GM11168 (cell line): ENCODE measurements around the gene IL11.

Source experiments
- in situ Hi-C: fragments of 300-500 bp; cut with MboI; formaldehyde crosslinking; loops from one replicate; pipeline ENCODE4 v1.12.0; 2022; ENCODE audit warnings: low sequenced_read_pairs; ENCODE audit not compliant: unreplicated experiment

Gene IL11

DNA sequence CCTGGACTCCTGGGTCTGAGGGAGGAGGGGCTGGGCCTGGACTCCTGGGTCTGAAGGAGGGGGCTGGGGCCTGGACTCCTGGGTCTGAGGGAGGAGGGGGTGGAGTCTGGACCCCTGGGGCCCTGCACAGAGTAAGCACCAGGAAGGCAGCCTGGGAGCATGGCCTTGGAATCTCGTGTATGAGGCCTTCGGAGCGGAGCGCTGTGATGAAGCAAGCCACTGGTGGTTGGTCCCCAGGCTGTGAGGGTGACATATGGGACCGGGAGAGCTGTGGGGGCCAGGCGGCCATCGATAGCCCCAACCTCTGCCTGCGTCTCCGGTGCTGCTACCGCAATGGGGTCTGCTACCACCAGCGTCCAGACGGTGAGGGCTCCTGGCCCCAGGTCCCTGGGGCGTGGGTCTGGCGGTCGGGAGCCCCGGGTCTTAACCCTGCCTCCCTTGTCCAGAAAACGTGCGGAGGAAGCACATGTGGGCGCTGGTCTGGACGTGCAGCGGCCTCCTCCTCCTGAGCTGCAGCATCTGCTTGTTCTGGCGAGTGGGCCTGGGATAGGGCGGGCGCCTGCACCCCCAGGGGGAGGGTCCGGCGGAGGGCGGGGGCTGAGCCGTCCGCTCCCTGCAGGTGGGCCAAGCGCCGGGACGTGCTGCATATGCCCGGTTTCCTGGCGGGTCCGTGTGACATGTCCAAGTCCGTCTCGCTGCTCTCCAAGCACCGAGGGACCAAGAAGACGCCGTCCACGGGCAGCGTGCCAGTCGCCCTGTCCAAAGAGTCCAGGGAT lies 7.3 kb upstream of the IL11 start:
- in situ Hi-C loops, result loop anchor here (5.0 kb wide), 1 partner anchor 35 kb away; no protein-coding TSS in a partner anchor

- in situ Hi-C loops, result loop anchor here (5.0 kb wide), 1 partner anchor 34 kb away; no protein-coding TSS in a partner anchor
Measured at GRCh38 chr19:55376241-55376933, 6.1 kb upstream of the IL11 start, which contains the start of gene TMEM190. Gene TMEM190 (plus strand): TSS chr19:55376826. CDS start chr19:55376854, 28 bp downstream.

DNA sequence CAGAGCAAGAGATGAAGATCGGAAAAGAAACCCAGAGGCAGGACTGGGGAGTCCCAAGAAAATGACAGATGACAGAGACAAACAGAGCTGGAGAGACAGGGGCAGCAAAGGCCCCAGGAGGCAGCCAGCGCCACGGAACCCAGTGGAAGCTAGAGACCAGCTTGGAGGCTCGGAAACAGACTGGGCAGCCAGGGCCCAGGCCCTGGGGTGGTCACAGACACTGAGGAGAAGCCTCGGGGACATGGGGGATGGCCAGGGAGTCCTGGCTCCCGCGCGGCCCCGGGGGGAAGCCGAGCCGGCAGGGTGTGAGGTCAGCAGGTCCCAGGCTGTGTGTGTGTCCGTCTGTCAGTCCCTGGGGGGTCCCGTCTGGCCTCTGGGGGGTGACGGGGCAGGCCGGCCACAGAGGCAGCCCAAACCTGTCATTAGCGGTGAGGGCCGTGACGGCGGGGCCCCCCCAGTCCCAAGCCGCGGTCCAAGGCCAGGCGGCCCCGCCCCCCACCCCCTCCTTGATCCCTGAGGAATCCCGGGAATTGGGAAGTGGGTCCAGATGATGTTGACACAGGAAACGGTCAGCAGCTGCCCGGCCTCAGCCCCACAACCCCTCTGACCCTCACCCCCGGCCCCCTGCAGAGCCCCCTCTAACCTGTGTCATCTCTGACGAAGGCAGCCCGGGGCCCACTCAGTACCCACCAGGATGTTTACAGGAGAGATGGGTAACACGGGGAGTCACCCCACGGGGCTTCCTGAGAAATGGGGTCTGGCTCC lies 3.9 kb upstream of the IL11 start:
- in situ Hi-C loops, result no loop called here

GRCh38 chr19:55373306-55373992 lies 3.2 kb upstream of the IL11 start:
- in situ Hi-C loops, result no loop called here

GRCh38 chr19:55372316-55373081 lies 2.2 kb upstream of the IL11 start:
- in situ Hi-C loops, result no loop called here

DNA sequence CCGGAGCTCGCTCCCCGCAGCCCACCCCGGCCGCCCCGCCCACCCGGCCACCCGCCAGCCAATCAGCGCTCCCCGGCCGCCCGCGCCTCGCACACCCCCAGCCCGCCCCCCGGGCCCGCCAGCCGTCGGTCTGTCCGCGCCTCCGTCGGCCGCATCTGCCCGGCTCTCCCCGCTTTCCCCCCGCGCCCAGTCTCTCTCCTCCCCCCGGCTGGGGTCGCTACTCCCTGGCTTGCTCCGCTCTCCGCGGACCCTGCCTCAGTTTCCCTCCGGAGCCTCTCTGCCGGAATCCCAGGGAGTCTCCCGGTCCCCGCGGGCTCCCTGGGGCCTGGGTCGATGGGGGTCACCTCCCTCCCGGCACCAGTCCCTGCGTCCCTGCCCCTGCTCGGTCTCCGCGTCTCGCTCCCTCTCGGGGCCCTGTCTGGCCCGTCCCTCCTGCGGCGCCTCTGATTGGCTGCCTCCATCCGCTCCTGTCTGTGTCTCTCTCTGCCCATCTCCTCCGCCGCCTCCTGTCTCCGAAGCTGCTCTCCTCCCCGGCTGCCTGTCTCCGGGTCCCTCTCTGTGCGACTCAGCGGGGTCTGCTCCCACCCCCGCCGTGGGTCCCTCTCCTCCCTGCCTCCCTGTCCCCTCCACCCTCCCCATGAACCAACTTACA lies 484 bp downstream of the IL11 start:
- in situ Hi-C loops, result no loop called here

DNA sequence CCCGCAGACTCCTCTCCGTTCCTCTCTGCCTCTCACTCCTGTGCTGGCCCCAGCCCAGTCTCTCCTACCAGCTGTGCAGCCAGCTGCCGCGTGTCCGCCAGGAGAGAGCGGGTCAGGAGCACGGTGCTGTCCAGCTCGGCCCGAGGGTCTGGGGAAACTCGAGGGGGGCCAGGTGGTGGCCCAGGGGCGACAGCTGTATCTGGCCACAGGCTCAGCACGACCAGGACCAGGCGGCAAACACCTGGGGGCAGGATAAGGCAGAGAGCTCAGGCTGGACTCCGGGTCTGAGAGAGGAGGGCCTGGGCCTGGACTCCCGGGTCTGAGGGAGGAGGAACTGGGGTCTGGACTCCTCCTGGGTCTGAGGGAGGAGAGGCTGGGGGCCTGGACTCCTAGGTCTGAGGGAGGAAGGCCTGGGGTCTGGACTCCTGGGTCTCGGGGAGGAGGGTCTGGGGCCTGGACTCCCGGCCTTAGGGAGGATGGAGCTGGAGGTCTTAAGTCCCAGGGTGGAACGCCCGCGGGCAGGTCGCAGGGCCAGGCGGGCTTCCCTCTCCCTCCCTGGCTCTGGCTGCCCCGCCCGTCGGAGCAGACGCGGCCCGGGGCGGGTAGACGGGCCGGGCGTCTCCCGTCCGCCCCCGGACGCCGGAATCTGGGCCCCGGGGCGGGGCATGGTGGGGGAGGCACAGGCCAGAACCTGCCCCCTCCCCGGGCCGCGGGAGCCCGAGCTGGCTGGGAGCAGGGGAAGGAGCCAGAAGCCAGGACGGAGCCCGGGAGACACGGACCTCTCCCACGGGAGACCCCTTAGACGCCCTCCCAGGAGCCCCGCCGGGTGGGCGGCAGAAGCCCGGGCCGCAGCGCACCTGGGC lies 1.3 kb downstream of the IL11 start:
- in situ Hi-C loops, result no loop called here

DNA sequence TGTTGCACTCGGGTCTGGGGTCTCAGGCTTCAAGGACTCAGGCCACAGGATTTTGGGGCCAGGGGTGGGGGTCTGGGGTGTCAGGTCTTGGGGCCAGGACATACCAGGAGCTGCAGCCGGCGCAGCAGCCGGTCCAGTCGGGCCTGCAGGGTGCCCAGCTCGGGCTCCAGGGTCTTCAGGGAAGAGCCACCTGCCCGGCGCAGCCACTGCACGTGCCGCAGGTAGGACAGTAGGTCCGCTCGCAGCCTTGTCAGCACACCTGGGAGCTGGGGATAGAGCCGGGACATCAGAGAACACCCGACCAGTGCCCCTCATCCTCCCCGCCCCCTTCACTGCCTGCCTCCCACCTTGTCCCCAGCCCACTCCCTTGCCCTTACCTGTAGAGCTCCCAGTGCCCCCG lies 2.2 kb downstream of the IL11 start:
- in situ Hi-C loops, result no loop called here

DNA sequence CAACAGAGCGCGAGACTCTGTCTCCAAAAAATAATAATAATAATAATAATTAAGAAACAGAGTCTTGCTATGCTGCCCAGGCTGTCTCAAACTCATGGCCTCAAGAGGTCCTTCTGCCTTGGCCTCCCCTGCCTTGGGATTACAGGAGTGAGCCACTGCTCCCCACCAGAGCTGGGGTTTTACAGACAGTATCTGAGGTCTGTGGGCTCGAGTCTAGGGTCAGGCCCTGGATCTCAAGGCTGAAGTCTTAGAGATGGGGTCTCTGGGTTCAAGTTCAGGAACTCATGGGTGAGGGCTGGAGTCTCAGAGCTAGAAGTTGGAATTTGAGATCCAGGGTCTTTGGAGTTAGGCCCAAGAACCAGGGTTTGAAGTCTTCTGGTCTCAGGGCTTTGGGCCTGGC lies 3.5 kb downstream of the IL11 start:
- in situ Hi-C loops, result no loop called here

DNA sequence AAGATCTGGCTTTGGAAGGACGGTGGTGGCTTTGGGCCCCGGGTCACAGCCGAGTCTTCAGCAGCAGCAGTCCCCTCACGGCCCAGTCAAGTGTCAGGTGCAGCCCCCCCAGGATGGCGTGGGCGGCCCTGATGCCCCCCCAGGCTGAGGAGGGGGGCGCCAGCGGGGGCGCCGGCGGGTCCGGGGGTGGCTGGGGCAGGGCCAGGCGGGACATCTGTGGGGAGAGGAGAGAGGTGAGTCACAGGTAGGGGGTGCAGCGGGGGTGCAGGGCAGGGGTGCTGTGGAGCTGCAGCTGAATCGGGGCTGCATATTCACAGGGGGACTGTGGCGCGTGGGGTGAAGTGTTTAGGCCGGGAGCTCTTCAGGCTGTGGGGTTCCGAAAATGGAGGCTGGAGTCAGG lies 4.3 kb downstream of the IL11 start:
- in situ Hi-C loops, result no loop called here

GRCh38 chr19:55365245-55365644 lies 5.0 kb downstream of the IL11 start:
- in situ Hi-C loops, result no loop called here

GRCh38 chr19:55362990-55363716 lies 7.1 kb downstream of the IL11 start, which contains the start of gene GARIN5B:
Gene GARIN5B (minus strand): TSS chr19:55363260. CDS start chr19:55363066, 194 bp downstream.
- in situ Hi-C loops, result no loop called here

DNA sequence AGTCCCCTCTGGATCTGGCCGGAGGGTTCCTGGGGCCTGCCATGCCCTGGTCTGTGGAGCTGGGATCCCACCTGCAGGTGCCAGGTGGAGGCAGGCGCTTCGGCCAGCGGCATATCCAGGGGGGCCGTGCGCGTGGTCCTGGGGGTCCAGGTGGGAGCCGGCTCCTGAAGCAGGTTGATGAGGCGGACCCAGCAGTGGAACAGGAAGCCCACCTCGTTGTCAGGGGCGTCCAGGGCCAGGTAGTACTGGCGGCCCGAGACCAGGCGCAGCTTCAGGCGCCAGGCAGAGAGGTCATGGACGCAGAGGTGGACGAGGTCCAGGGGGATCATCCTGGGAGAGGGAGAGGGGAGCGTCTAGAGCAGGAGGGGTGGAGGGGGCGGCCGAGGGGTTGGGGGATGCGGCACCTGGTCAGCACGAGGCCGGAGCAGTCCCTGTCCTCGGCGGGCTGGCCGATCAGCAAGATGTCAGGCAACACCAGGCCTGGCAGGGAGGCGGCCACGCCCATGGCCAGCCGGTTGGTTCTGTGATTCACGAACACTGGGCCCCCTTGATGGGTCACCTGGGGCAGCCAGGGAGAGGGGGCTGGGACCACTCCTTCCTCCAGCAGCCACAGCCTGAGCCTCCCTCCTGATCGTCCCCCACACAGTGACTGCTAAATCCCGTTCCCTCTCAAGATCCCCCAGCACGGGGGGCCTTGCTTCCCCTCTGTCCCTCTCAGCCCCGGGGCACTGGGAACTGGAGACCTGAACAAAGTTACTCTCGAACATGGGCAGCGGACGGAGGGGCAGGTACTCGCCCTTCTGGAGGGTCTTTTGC lies 7.9 kb downstream of the IL11 start:
- in situ Hi-C loops, result no loop called here

GRCh38 chr19:55360902-55361301 lies 9.4 kb downstream of the IL11 start:
- in situ Hi-C loops, result no loop called here

DNA sequence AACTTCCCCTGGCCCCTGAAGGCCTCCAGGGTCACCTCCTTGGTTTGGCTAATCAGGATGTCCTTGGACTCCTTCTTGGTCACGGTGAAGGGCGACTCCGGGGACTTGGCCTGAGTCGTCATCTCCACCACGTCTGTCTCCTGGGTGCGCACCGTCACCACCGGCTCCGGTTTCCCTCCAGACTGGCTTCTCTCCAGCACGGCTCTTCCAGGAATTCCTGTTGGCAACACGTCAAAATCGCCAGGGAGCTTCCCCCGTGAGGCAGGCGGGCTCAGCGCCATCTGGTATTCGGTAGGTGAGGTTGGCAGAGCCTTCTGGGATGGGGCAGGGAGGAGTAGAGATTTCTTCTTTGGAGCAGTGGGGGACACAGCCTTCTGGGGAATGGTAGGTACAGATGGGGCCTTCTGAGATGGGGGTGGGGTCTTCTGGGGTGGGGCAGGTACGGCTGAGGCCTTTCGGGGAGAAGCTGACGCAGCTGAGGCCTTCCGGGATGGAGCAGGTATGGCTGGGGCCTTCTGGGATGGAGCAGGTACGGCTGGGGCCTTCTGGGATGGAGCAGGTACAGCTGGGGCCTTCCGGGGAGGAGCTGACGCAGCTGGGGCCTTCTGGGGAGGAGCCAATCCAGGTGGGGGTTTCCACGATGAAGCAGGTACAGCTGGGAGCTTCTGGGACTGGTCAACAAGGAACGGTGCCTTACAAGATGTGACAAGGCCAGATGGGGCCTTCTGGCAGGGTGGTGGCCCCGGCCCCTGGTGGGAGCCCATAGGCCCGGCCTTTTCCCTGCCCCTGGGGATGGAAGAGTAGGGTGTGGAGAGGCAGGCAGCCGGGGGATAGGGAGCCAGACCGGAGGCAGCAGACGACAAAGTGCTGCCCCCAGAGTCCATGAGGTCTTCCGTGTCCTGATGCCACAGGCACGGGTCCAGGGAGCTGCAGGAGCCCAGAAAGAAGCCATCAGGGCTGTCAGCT lies 11.0 kb downstream of the IL11 start:
- in situ Hi-C loops, result no loop called here
